Measurements from ENCODE around the gene AKAP6.

The AKAP6 gene

GRCh38 chr14:32404784-32405573, 75.9 kb downstream of the AKAP6 start:
- in situ Hi-C loops (cut with HindIII; ENCODE audit: low pct_ligation_motif_present, low sequenced_read_pairs): no loop called here
- Histone ChIP-seq H3K36me3 (replicated peaks) (no peaks in the 10 kb centered on the region), H3K27ac (no peak overlapping the region), H3K4me3 (ENCODE audit: low read depth, low read length) (no peak overlapping the region), H3K27me3 (replicated peaks) (no peaks in the 10 kb centered on the region)
- no peak for TF ChIP-seq CTCF (IDR thresholded peaks at IDR 0.05; ENCODE audit: low read depth, low read length, missing control alignments)
- DNase-seq: no peak

- in situ Hi-C loops (cut with HindIII; ENCODE audit: low pct_ligation_motif_present, low sequenced_read_pairs): no loop called here
- no peak for DNase-seq
Measured at GRCh38 chr14:32405856-32406255, 76.8 kb downstream of the AKAP6 start.

GRCh38 chr14:32407130-32407529, 78.0 kb downstream of the AKAP6 start:
- no peak overlapping the region for H3K4me3 ChIP-seq (ENCODE audit: low read depth, low read length)
- no peaks in the 10 kb centered on the region for H3K36me3 ChIP-seq (replicated peaks)

More at GRCh38 chr14:32405856-32406255, 76.8 kb downstream of the AKAP6 start:
- H3K27me3 ChIP-seq (replicated peaks): no peaks in the 10 kb centered on the region
- H3K4me3 ChIP-seq (ENCODE audit: low read depth, low read length): no peak overlapping the region
- no peaks in the 10 kb centered on the region for H3K36me3 ChIP-seq (replicated peaks)
- H3K27ac ChIP-seq: no peak overlapping the region
- peak; percentile 13 for TF ChIP-seq CTCF (IDR thresholded peaks at IDR 0.05; ENCODE audit: low read depth, low read length, missing control alignments)

GRCh38 chr14:32408018-32408417, 78.9 kb downstream of the AKAP6 start:
- Histone ChIP-seq H3K36me3 (replicated peaks) (no peaks in the 10 kb centered on the region), H3K27me3 (replicated peaks) (no peaks in the 10 kb centered on the region), H3K27ac (no peak overlapping the region), H3K4me3 (ENCODE audit: low read depth, low read length) (no peak overlapping the region)
- no peak for DNase-seq
- no peak for TF ChIP-seq CTCF (IDR thresholded peaks at IDR 0.05; ENCODE audit: low read depth, low read length, missing control alignments)
- in situ Hi-C loops (cut with HindIII; ENCODE audit: low pct_ligation_motif_present, low sequenced_read_pairs): no loop called here

More at GRCh38 chr14:32407130-32407529, 78.0 kb downstream of the AKAP6 start:
- in situ Hi-C loops (cut with HindIII; ENCODE audit: low pct_ligation_motif_present, low sequenced_read_pairs): no loop called here
- no peak for DNase-seq
- Histone ChIP-seq H3K27ac (no peak overlapping the region), H3K27me3 (replicated peaks) (no peaks in the 10 kb centered on the region)
- no peak for TF ChIP-seq CTCF (IDR thresholded peaks at IDR 0.05; ENCODE audit: low read depth, low read length, missing control alignments)

- TF ChIP-seq CTCF (IDR thresholded peaks at IDR 0.05; ENCODE audit: low read depth, low read length, missing control alignments): no peak
- H3K36me3 ChIP-seq (replicated peaks): no peaks in the 10 kb centered on the region
- in situ Hi-C loops (cut with HindIII; ENCODE audit: low pct_ligation_motif_present, low sequenced_read_pairs): no loop called here
Measured at GRCh38 chr14:32412103-32412502, 83.0 kb downstream of the AKAP6 start.

GRCh38 chr14:32412532-32412931, 83.4 kb downstream of the AKAP6 start:
- no peak for DNase-seq
- Histone ChIP-seq H3K36me3 (replicated peaks) (no peaks in the 10 kb centered on the region), H3K27me3 (replicated peaks) (no peaks in the 10 kb centered on the region), H3K27ac (no peak overlapping the region), H3K4me3 (ENCODE audit: low read depth, low read length) (no peak overlapping the region)
- TF ChIP-seq CTCF (IDR thresholded peaks at IDR 0.05; ENCODE audit: low read depth, low read length, missing control alignments): no peak
- in situ Hi-C loops (cut with HindIII; ENCODE audit: low pct_ligation_motif_present, low sequenced_read_pairs): no loop called here

More at GRCh38 chr14:32412103-32412502, 83.0 kb downstream of the AKAP6 start:
- no peaks in the 10 kb centered on the region for H3K27me3 ChIP-seq (replicated peaks)
- no peak for DNase-seq
- no peak overlapping the region for H3K4me3 ChIP-seq (ENCODE audit: low read depth, low read length)
- H3K27ac ChIP-seq: no peak overlapping the region
